NT2/D1 (cell line): ENCODE data around the gene PARD3.

Experiments
- DNase-seq: peaks from one replicate; pipeline ENCODE4 v3.0.0-alpha.2; 2011; ENCODE audit warnings: low read depth, low spot score
- H3K27me3 ChIP-seq: 2 replicates; pipeline ENCODE4 v1.6.0; 2011; ENCODE audit warnings: mild to moderate bottlenecking; ENCODE audit not compliant: insufficient read length, insufficient read depth
- H3K36me3 ChIP-seq: 2 replicates; pipeline ENCODE4 v1.6.1; 2011; ENCODE audit warnings: mild to moderate bottlenecking, low read length, mixed read lengths; ENCODE audit not compliant: insufficient read depth, insufficient read length
- H3K4me1 ChIP-seq: 2 replicates; pipeline ENCODE4 v1.5.1; 2011; ENCODE audit not compliant: insufficient read depth, insufficient read length
- H3K4me3 ChIP-seq: 2 replicates; pipeline ENCODE4 v1.5.1; 2011; ENCODE audit warnings: low read depth; ENCODE audit not compliant: insufficient read length
- H3K9ac ChIP-seq: 2 replicates; pipeline ENCODE4 v1.6.0; 2011; ENCODE audit warnings: low read depth; ENCODE audit not compliant: insufficient read length
- H3K9me3 ChIP-seq: 2 replicates; pipeline ENCODE4 v1.5.1; 2011; ENCODE audit warnings: mild to moderate bottlenecking, low read length; ENCODE audit not compliant: insufficient read depth
- SUZ12 ChIP-seq: IDR thresholded peaks from 2 replicates; pipeline ENCODE4 v1.6.1; 2011; ENCODE audit not compliant: insufficient read length, insufficient read depth; ENCODE audit errors: extremely low read depth
- YY1 ChIP-seq: IDR thresholded peaks from 2 replicates; pipeline ENCODE4 v1.6.1; 2011; ENCODE audit not compliant: insufficient read length, insufficient read depth
- ZNF274 ChIP-seq: IDR thresholded peaks from 2 replicates; pipeline ENCODE4 v1.6.1; 2011; ENCODE audit warnings: mild to moderate bottlenecking, low read depth, low read length

The PARD3 gene

GRCh38 chr10:34341473-34341872 lies 473.6 kb downstream of the PARD3 start:
- no peak overlapping the region for H3K4me3 ChIP-seq
- TF ChIP-seq YY1: no peak
- TF ChIP-seq SUZ12: no peak
- no peak for TF ChIP-seq ZNF274

DNA sequence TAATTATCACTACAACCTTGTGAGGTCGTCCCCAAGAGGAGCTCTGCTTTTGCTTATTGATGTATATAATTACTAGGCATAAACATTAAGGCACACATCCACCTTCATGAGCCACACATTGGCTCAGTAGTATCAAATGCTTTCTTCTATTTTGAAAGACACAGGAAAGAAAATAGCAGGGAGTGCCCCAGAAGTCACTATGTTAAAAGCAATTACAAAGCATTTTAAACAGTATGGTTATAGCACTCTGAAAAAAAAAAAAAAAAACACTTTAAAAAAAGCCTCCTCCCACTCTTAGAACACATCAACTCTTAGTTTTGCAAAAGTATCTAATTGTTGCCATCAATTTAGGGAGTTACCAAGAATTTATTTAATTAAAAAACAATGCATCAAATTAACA lies 474.2 kb downstream of the PARD3 start:
- no peak for DNase-seq
- Histone ChIP-seq H3K9ac (no peak overlapping the region), H3K36me3 (peaks cover 2% of the 10 kb centered on the region), H3K27me3 (no peaks in the 10 kb centered on the region), H3K4me3 (no peak overlapping the region), H3K9me3 (no peaks in the 10 kb centered on the region), H3K4me1 (no peaks in the 10 kb centered on the region)
- TF ChIP-seq YY1 (no peak), SUZ12 (no peak), ZNF274 (no peak)

More at GRCh38 chr10:34341473-34341872, 473.6 kb downstream of the PARD3 start:
- Histone ChIP-seq H3K36me3 (no peaks in the 10 kb centered on the region), H3K9ac (no peak overlapping the region), H3K9me3 (no peaks in the 10 kb centered on the region), H3K27me3 (no peaks in the 10 kb centered on the region), H3K4me1 (no peaks in the 10 kb centered on the region)
- DNase-seq: no peak

DNA sequence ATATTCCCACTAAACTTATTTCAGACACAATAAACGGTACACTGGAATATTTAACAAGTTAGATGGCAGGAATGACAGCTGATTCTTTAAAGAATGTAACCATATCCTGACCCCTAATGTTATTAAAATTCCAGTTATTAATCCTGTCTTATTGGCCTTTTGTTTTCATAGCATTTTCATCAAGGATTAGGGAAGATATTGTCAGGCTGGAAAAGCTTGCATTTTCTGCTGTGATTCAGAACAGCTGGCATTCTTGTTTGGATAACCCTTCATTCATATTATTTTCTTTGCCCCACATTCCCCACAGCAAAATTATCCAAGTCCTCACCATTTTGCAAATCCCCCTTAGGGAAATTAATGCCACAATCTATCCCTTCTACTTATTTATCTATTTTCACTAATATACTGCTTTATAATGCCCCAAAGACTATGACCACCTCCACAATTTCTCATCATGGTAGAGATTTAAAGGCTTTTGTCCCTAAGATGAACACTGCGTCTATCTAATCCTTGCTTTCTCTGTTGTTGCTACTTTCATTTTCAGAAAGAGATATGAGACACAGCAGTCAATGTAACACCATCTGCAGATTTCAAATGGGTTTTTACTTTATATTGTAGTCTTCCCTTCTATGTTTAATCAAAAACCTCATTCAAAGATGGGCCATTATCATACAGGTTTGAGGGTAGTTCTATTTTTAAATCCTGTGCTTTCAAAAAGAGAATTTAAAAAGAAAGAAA lies 475.1 kb downstream of the PARD3 start:
- H3K36me3 ChIP-seq: peaks cover 2% of the 10 kb centered on the region
- TF ChIP-seq YY1: no peak
- TF ChIP-seq ZNF274: no peak
- TF ChIP-seq SUZ12: no peak
- no peaks in the 10 kb centered on the region for H3K27me3 ChIP-seq

GRCh38 chr10:34337917-34338316 lies 477.2 kb downstream of the PARD3 start:
- Histone ChIP-seq H3K27me3 (no peaks in the 10 kb centered on the region), H3K9me3 (no peaks in the 10 kb centered on the region), H3K9ac (no peak overlapping the region), H3K4me1 (no peaks in the 10 kb centered on the region), H3K36me3 (peaks cover 2% of the 10 kb centered on the region), H3K4me3 (no peak overlapping the region)
- no peak for DNase-seq
- no peak for TF ChIP-seq SUZ12
- no peak for TF ChIP-seq ZNF274
- no peak for TF ChIP-seq YY1

More for the DNA sequence above, 475.1 kb downstream of the PARD3 start:
- H3K9ac ChIP-seq: no peak overlapping the region
- no peak overlapping the region for H3K4me3 ChIP-seq
- no peaks in the 10 kb centered on the region for H3K9me3 ChIP-seq
- DNase-seq: no peak
- H3K4me1 ChIP-seq: no peaks in the 10 kb centered on the region

GRCh38 chr10:34335960-34336690 lies 479.0 kb downstream of the PARD3 start:
- no peaks in the 10 kb centered on the region for H3K27me3 ChIP-seq
- H3K9me3 ChIP-seq: no peaks in the 10 kb centered on the region
- peaks cover 4% of the 10 kb centered on the region for H3K36me3 ChIP-seq
- no peaks in the 10 kb centered on the region for H3K4me1 ChIP-seq
- no peak overlapping the region for H3K9ac ChIP-seq
- TF ChIP-seq SUZ12: no peak
- TF ChIP-seq YY1: no peak
- TF ChIP-seq ZNF274: no peak
- no peak overlapping the region for H3K4me3 ChIP-seq
- DNase-seq: no peak

DNA sequence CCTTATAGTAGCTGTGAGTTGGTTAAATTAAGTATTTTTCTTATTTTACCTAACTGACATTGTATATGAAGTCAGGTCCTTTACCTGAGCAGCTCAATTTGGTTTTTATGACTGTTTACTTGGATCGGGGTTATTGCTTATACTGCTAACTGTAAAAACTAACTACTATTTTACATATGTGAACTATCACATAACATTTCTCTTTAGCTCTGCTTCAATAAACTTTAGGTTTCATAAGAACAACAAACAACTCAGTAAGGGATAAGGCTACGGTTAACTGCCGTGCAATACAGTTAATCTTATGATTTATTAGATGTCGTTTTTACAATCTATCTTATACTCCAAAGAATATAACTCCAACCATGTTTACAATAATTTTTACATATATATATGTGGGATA lies 480.2 kb downstream of the PARD3 start:
- H3K9me3 ChIP-seq: no peaks in the 10 kb centered on the region
- no peak for DNase-seq
- no peaks in the 10 kb centered on the region for H3K4me1 ChIP-seq
- H3K36me3 ChIP-seq: peaks cover 7% of the 10 kb centered on the region
- no peaks in the 10 kb centered on the region for H3K27me3 ChIP-seq
- TF ChIP-seq SUZ12: no peak
- no peak for TF ChIP-seq YY1
- TF ChIP-seq ZNF274: no peak
- H3K4me3 ChIP-seq: no peak overlapping the region
- H3K9ac ChIP-seq: no peak overlapping the region

DNA sequence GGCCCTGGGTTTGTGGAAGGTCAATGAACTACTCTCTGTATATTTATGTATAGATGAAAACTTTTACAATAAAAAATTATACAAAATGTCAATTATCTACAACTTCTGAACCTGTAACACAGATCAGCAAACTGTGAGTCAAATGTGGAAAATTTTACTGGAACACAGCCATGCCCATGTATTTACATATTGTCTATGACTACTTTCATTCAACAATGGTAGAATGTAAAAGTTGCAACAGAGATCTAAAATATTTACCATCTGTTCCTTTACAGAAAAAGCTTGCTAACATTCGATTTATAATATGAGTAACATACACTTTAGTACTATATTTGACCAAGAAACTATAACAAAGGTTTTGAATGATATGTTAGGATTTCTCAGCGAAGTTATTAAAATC lies 481.6 kb downstream of the PARD3 start:
- H3K4me3 ChIP-seq: no peak overlapping the region
- DNase-seq: no peak
- no peak overlapping the region for H3K9ac ChIP-seq
- no peaks in the 10 kb centered on the region for H3K27me3 ChIP-seq
- no peaks in the 10 kb centered on the region for H3K9me3 ChIP-seq
- H3K36me3 ChIP-seq: peaks cover 7% of the 10 kb centered on the region
- no peaks in the 10 kb centered on the region for H3K4me1 ChIP-seq
- TF ChIP-seq SUZ12 (no peak), ZNF274 (no peak), YY1 (no peak)
